IPS-15b (cell line): ENCODE data around the gene ABCA4.
"Not testable (repeated sequence)": the region's sequence is repeated elsewhere in the genome, so short reads cannot be mapped to it uniquely, and the experiment has no call there.

ENCODE experiments used
- H3K27me3 ChIP-seq: one replicate; pipeline ENCODE4 v1.6.1; 2013; ENCODE audit warnings: low read length; ENCODE audit not compliant: control insufficient read depth, insufficient read depth
- H3K36me3 ChIP-seq: one replicate; pipeline ENCODE4 v1.6.1; 2013; ENCODE audit warnings: low read length; ENCODE audit not compliant: control insufficient read depth, insufficient read depth
- H3K4me1 ChIP-seq: one replicate; pipeline ENCODE4 v1.6.1; 2013; ENCODE audit warnings: mild to moderate bottlenecking, low read length; ENCODE audit not compliant: control insufficient read depth, insufficient read depth
- H3K4me3 ChIP-seq: one replicate; pipeline ENCODE4 v1.5.1; 2013; ENCODE audit warnings: low read depth, low read length
- H3K9ac ChIP-seq: one replicate; pipeline ENCODE4 v1.6.1; 2013; ENCODE audit warnings: low read depth, mild to moderate bottlenecking, low read length
- H3K9me3 ChIP-seq: one replicate; pipeline ENCODE4 v1.6.1; 2013; ENCODE audit warnings: mild to moderate bottlenecking, low read length; ENCODE audit not compliant: control insufficient read depth, insufficient read depth

ABCA4 gene

DNA sequence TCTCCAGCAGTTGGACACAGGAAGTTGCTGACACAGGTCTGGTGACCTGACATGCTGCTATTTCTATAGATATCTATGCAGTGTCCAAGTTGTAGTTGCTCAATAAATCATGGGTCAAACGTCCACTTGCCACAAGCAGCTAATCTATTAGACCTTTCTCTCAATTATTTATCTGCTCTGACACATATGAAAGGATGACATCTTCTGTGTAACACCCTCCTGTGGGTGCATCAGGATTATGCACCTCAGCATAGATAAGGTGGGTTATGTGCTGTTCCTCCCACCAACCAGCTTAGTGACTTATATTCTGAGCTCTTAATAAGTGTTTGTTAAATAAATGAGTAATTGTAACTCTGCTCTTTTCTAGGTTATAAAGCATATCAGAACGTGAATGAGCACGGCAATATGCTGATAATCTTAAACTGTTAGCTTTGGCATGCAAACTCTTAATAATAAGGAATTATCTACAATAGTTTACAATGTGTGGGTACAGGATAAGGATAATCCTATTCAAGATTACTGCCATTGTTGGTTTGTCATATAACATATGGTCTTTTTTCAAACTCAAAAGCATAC lies 121.0 kb downstream of the ABCA4 start:
- no peak overlapping the region for H3K4me3 ChIP-seq
- no peaks in the 10 kb centered on the region for H3K4me1 ChIP-seq
- H3K9me3 ChIP-seq: no peaks in the 10 kb centered on the region
- H3K9ac ChIP-seq: no peak overlapping the region
- H3K27me3 ChIP-seq: no peaks in the 10 kb centered on the region
- H3K36me3 ChIP-seq: no peaks in the 10 kb centered on the region

DNA sequence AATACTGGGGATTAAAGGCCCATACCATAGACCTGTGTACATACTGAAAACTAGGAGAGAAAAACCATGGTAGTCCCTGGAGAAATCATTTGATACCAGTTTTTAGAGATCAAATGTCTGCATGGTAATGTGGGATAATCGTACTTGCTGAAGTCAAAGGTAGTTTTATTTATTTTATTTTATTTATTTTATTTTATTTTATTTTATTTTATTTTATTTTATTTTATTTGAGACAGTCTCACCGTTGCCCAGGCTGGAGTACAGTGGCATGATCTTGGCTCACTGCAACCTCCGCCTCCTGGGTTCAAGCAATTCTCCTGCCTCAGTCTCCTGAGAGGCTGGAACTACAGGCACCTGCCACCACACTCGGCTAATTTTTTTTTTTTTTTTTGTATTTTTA lies 122.4 kb downstream of the ABCA4 start:
- not testable (repeated sequence) for H3K4me1 ChIP-seq, H3K27me3 ChIP-seq, H3K9ac ChIP-seq, H3K9me3 ChIP-seq, H3K4me3 ChIP-seq, H3K36me3 ChIP-seq

DNA sequence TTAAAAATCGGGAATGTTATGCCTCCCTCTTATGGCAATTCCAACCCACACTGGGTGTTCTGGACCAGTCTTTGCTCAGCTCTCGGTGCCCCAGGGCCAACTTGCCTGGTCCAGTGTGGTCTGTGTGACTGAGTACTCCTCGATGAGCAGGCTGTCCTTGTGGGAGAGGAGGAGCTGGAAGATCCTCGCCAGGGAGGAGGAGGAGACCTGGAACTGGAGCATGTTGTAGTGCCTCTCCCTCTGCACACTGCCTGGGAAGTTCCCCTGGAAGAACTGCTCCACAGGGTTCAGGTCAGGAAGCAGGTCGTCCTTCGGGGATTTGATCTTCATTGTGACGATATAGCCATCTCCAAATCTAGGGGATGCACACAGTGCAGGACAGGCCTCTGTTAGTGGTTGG lies 123.2 kb downstream of the ABCA4 start:
- no peak overlapping the region for H3K9ac ChIP-seq
- no peaks in the 10 kb centered on the region for H3K9me3 ChIP-seq
- H3K36me3 ChIP-seq: no peaks in the 10 kb centered on the region
- H3K4me3 ChIP-seq: no peak overlapping the region
- H3K4me1 ChIP-seq: no peaks in the 10 kb centered on the region
- no peaks in the 10 kb centered on the region for H3K27me3 ChIP-seq

DNA sequence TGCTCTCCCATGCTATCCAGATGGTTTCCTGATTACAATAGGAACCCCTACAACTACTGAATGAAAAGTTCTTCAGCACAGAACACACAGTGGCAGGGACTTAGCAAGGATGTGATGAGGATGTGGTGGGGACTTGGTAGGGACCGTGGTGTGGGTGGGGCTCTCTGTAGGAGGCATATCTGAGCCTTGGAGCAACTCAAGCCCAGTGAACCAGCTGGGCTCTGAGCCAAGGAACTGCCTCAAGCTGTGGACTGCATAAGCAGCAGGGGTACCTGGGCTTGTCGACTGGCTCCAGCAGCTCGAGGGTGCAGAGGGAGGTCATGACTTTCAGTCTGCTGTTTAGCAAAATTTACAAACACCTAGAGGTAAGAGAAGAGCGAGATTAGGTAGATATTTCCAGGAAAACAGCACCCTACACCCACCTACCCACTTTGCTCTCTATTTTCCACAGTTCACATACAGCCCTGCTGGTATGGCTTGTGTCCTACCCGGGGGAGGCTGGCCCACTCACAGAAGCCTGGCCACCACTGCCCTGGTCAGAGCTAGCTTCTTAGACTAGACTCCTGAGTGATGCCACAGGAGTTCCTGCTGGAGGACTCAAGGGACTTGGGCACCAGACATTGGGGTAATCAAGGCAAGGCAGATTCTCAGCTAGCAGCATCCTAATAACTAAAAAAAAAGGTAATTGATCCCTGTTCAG lies 125.0 kb downstream of the ABCA4 start:
- no peaks in the 10 kb centered on the region for H3K9me3 ChIP-seq
- no peaks in the 10 kb centered on the region for H3K27me3 ChIP-seq
- no peaks in the 10 kb centered on the region for H3K36me3 ChIP-seq
- H3K9ac ChIP-seq: no peak overlapping the region
- H3K4me1 ChIP-seq: no peaks in the 10 kb centered on the region
- no peak overlapping the region for H3K4me3 ChIP-seq

DNA sequence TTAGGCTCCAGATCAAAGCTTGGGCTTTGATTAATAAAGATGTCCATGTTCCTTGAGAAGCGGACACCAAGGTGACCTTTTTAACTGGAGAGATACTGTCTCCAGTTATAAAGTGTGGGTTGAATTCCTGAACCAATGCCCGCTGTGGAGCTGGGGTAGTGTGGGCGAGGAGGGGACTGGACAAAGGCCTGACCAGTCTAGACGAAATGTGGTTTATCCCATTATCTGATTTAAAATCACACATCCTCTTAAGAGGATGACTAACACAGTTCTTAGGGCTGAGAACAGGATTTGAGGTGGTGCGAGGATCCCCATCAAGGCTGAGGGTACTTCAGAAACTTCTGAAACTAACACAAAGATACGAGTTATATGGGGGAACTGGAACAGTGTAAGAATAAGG lies 127.2 kb downstream of the ABCA4 start:
- H3K4me1 ChIP-seq: no peaks in the 10 kb centered on the region
- H3K4me3 ChIP-seq: no peak overlapping the region
- H3K27me3 ChIP-seq: no peaks in the 10 kb centered on the region
- H3K9me3 ChIP-seq: no peaks in the 10 kb centered on the region
- no peak overlapping the region for H3K9ac ChIP-seq
- H3K36me3 ChIP-seq: no peaks in the 10 kb centered on the region

DNA sequence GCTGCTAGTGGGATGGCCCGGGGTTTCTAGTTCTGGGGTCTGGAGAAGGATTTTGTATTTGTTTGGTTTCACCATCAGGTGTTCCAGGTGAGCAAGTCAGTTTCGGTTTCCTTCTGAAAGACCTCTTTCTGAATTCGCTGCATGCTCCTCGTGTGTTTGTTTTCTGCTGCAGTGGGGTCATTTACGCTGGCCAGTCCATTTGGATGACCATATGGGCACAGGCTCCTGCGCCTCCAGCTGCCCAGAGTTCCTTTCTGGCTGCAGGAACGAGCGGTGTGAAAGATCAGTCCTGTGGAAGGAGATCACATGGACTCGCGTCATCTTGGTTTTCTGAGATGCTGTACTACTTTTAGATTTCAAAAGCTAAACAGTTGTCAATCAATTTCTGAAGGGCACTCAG lies 128.0 kb downstream of the ABCA4 start:
- no peak overlapping the region for H3K4me3 ChIP-seq
- H3K9me3 ChIP-seq: no peaks in the 10 kb centered on the region
- H3K9ac ChIP-seq: no peak overlapping the region
- H3K36me3 ChIP-seq: no peaks in the 10 kb centered on the region
- no peaks in the 10 kb centered on the region for H3K4me1 ChIP-seq
- H3K27me3 ChIP-seq: no peaks in the 10 kb centered on the region

DNA sequence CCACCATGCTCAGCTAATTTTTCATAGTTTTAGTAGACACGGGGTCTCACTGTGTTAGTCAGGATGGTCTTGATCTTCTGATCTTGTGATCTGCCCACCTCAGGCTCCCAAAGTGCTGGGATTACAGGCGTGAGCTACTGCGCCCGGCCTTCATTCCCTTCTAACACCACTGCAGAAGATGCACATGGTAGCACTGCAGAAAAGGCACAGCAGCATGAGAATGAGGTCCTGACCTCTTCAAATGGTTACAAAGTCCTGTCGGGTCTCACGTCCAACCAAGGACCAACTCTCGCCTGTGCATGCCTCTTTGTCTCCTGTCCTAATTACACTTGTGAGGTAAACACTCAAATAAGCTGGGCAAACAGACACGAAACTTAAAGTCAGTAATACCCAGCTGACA lies 128.8 kb downstream of the ABCA4 start:
- Histone ChIP-seq H3K36me3 (no peaks in the 10 kb centered on the region), H3K4me1 (no peaks in the 10 kb centered on the region), H3K27me3 (no peaks in the 10 kb centered on the region), H3K4me3 (no peak overlapping the region), H3K9ac (no peak overlapping the region), H3K9me3 (no peaks in the 10 kb centered on the region)

DNA sequence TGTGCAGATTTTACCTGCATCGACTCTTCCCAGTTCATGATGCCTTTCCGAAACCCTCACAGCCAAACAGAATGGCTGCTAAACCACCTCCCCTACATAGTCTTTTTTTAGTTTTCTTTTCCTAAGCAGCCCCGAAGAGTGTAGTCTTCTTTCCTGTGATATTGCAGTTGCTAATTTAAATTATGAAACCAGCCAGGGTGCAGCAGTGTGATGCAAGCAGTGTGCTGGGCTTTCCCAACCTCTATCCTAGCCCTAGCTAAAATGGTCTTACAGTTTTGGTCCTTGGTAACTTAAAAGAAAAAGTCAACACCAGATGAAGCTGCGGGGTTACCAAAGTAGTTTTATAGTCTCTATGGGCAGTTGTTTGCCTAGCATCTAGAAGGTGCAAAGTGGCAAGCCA lies 129.7 kb downstream of the ABCA4 start:
- H3K27me3 ChIP-seq: no peaks in the 10 kb centered on the region
- H3K4me1 ChIP-seq: no peaks in the 10 kb centered on the region
- H3K9me3 ChIP-seq: no peaks in the 10 kb centered on the region
- H3K36me3 ChIP-seq: no peaks in the 10 kb centered on the region
- no peak overlapping the region for H3K4me3 ChIP-seq
- no peak overlapping the region for H3K9ac ChIP-seq

DNA sequence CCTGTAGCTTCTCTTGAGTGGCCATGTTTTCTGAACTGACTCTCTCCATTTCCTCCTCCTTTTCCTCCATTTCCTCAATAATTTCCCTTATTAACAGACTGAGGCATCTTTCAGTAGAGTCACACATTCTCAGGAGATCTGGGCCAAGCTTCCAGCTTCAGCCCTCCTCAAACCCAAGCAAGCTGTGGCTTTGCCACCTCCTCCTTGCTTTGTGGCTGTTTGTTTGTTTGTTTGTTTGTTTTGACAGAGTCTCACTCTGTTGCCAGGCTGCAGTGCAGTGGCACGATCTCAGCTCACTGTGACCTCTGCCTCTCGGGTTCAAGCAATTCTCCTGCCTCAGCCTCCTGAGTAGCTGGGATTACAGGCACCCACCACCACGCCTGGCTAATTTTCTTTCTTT lies 130.5 kb downstream of the ABCA4 start:
- not testable (repeated sequence) for H3K9ac ChIP-seq, H3K4me3 ChIP-seq, H3K36me3 ChIP-seq, H3K27me3 ChIP-seq, H3K4me1 ChIP-seq, H3K9me3 ChIP-seq

DNA sequence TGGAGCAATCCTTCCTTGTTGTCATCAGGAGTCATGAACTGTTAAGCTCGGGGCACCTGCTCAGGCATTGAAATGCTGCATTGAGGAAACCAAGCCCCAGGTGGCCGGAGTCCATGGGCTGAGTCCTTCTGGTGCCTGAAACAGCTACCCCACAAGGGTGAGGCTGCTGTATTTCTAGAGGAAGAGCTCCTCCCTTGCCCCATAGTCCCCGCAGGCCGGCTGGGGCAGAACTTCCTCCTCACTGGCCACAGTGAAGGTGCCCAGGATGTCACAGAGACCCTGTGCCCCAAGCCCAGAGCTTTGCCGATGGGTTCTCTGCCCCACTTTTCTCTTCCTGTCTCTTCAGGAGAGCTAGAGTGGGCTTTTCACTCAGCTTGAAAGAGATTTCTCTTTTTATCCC lies 130.9 kb downstream of the ABCA4 start:
- Histone ChIP-seq H3K4me1 (no peaks in the 10 kb centered on the region), H3K9ac (no peak overlapping the region), H3K27me3 (no peaks in the 10 kb centered on the region), H3K9me3 (no peaks in the 10 kb centered on the region), H3K36me3 (no peaks in the 10 kb centered on the region), H3K4me3 (no peak overlapping the region)

DNA sequence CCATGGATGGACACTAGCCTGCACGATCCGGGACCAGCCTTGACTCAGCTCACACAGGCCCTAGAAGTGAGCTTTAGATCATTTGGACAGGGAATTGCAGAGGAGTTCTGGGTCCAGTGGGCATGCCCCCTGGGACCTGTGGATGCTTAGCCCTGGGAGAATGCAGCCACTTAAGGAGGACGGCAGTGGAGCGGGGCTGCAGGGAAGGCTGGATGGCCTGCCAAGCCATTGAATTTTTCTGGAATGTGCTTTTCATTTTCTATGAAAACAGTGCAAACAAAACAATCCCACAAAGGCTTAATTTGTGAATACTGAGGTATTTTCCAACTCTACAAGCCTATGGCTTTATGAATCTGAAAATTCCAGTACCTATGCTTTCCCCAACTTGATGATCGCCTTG lies 131.3 kb downstream of the ABCA4 start:
- Histone ChIP-seq H3K27me3 (no peaks in the 10 kb centered on the region), H3K9me3 (no peaks in the 10 kb centered on the region), H3K9ac (no peak overlapping the region), H3K36me3 (no peaks in the 10 kb centered on the region), H3K4me3 (no peak overlapping the region), H3K4me1 (no peaks in the 10 kb centered on the region)

DNA sequence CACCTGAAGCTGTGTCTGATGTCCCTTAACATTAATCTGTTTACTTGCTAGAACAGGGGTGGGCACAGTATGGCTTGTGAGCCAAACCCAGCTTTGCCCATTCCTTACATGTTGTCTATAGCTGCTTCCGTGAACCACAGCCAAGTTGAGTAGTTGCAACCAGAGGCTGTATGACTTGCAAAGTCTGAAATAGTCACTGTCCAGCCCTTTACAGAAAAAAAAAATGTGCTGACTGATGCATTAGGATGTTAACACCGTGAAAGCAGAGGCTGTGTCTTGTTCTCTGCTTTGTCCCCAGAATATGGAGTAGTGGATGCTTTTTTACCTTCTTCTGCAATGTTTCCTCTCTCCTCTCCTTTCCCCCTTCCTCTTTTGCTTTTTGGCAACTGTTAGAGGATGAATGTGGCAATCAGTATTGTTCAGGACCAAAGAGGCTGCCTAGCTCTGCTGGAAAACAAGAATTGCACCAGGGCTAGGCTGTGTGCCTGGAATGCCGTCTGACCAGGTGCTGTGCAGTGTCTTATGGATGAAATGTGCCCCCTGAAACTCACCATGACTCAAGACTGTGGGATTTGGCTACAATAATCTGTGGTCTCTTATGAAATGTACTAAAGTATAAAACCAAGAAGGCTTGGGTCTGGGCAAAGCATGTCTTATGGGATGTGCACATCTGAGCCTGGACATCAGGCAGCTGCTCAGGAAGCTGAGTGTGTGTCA lies 132.2 kb downstream of the ABCA4 start:
- H3K4me3 ChIP-seq: no peak overlapping the region
- H3K9me3 ChIP-seq: no peaks in the 10 kb centered on the region
- no peaks in the 10 kb centered on the region for H3K27me3 ChIP-seq
- H3K9ac ChIP-seq: no peak overlapping the region
- H3K4me1 ChIP-seq: no peaks in the 10 kb centered on the region
- no peaks in the 10 kb centered on the region for H3K36me3 ChIP-seq
